NOMO-1 treated with dmso at 0.1 percent for 144 hours (cell line): ENCODE results near the gene GABBR2.
"Not testable (repeated sequence)": the region's sequence is repeated elsewhere in the genome, so short reads cannot be mapped to it uniquely, and the experiment has no call there.

ENCODE experiments used
- DNase-seq: peaks from one replicate; lab custom pipeline; 2025; ENCODE audit not compliant: unreplicated experiment; lab: John Stamatoyannopoulos, UW

The GABBR2 gene

GRCh38 chr9:98269652-98270051 lies 439.1 kb downstream of the GABBR2 start:
- not testable (repeated sequence) for DNase-seq

- not testable (repeated sequence) for DNase-seq
Measured at GRCh38 chr9:98267556-98267955, 441.2 kb downstream of the GABBR2 start.

GRCh38 chr9:98264516-98264915 lies 444.2 kb downstream of the GABBR2 start:
- no peak for DNase-seq

GRCh38 chr9:98263482-98264357 lies 445.0 kb downstream of the GABBR2 start:
- peak; percentile 83 for DNase-seq

- no peak for DNase-seq
Measured at GRCh38 chr9:98263080-98263479, 445.7 kb downstream of the GABBR2 start.

GRCh38 chr9:98262056-98262455 lies 446.7 kb downstream of the GABBR2 start:
- DNase-seq, result no peak

- DNase-seq, result no peak
Measured at GRCh38 chr9:98260635-98261034, 448.1 kb downstream of the GABBR2 start.

- no peak for DNase-seq
Measured at GRCh38 chr9:98259791-98260190, 448.9 kb downstream of the GABBR2 start.

GRCh38 chr9:98256756-98257155 lies 452.0 kb downstream of the GABBR2 start:
- peak; percentile 17 for DNase-seq

GRCh38 chr9:98255578-98256296 lies 453.0 kb downstream of the GABBR2 start, which contains the start of gene TBC1D2:
TSS of gene TBC1D2 (minus strand) at chr9:98255649. CDS start at chr9:98255541, 108 bp downstream.
- peak; percentile 97 for DNase-seq

GRCh38 chr9:98255061-98255577 lies 453.6 kb downstream of the GABBR2 start:
- DNase-seq, result no peak

- DNase-seq, result no peak
Measured at GRCh38 chr9:98254228-98255060, 454.3 kb downstream of the GABBR2 start.

GRCh38 chr9:98253565-98253964 lies 455.2 kb downstream of the GABBR2 start:
- no peak for DNase-seq

GRCh38 chr9:98251551-98251950 lies 457.2 kb downstream of the GABBR2 start:
- DNase-seq, result no peak

- no peak for DNase-seq
Measured at GRCh38 chr9:98249771-98250170, 459.0 kb downstream of the GABBR2 start.

- peak; percentile 84 for DNase-seq
Measured at GRCh38 chr9:98248737-98249474, 459.8 kb downstream of the GABBR2 start.

GRCh38 chr9:98247831-98248657 lies 460.7 kb downstream of the GABBR2 start:
- DNase-seq, result no peak

- no peak for DNase-seq
Measured at GRCh38 chr9:98242426-98242825, 466.3 kb downstream of the GABBR2 start.
